Heart left ventricle (tissue), 16 donors: ENCODE measurements around the gene KCNQ1. TPM values are rescaled to one million over a fixed set of nuclear protein-coding genes. Genes with fewer than 3 reads are reported as not detected.

Experiments used
- ATAC-seq, 4 donors: fragments of 200-7000 bp; cut with Tn5 transposase; one replicate each; pipeline ENCODE4 v1.9.1; 2020 to 2022; ENCODE audit warnings: moderate library complexity in 4 of 4, mild to moderate bottlenecking in 3 of 4, moderate number of reproducible peaks in 1 of 4
- DNase-seq, 5 donors: peaks; one replicate each; pipeline ENCODE4 v3.0.0-alpha.2; 2020
- H3K27ac ChIP-seq, 12 donors: fragments of 200-600 bp; sonication (generic) in 4 of 12; one replicate each; pipeline versions ENCODE4 v1.5.0 to v1.8.0; 2016 to 2022; ENCODE audit warnings: mild to moderate bottlenecking in 2 of 12
- H3K27me3 ChIP-seq, 9 donors: fragments of 200-600 bp; sonication (generic) in 2 of 9; one replicate each; pipeline versions ENCODE4 v1.5.1 to v1.8.0; 2016 to 2022; ENCODE audit warnings: mild to moderate bottlenecking in 3 of 9
- H3K36me3 ChIP-seq, 9 donors: fragments of 200-600 bp; sonication (generic) in 2 of 9; one replicate each; pipeline versions ENCODE4 v1.5.0 to v1.8.0; 2018 to 2022; ENCODE audit warnings: mild to moderate bottlenecking in 2 of 9
- H3K4me1 ChIP-seq, 12 donors: fragments of 200-600 bp; sonication (generic) in 4 of 12; one replicate each; pipeline versions ENCODE4 v1.5.0 to v1.8.0; 2016 to 2022; ENCODE audit warnings: mild to moderate bottlenecking in 3 of 12
- H3K4me3 ChIP-seq, 12 donors: fragments of 200-600 bp; sonication (generic) in 4 of 12; one replicate each; pipeline versions ENCODE4 v1.5.0 to v1.8.0; 2017 to 2022; ENCODE audit warnings: mild to moderate bottlenecking in 9 of 12, moderate library complexity in 4 of 12
- H3K9me3 ChIP-seq, 12 donors: fragments of 200-600 bp; sonication (generic) in 4 of 12; one replicate each; pipeline versions ENCODE4 v1.5.0 to v1.8.0; 2016 to 2022; ENCODE audit warnings: mild to moderate bottlenecking in 1 of 12
- POLR2A ChIP-seq, 2 donors: fragments of 450-650 bp; IDR thresholded peaks; one replicate each; pipeline ENCODE4 v1.6.1; 2017; ENCODE audit warnings: antibody characterized with exemption in 2 of 2, mild to moderate bottlenecking in 2 of 2, moderate library complexity in 2 of 2
- WGBS, 4 donors: extraction: QIAGEN DNeasy Blood & Tissue Kit in 2 of 4; methylation state at CpG; one replicate each; pipeline versions ENCODE4 v1.1.5 to v1.1.7; 2013 to 2018; 5-methylcytosine and 5-hydroxymethylcytosine counted together
- intact Hi-C, 10 donors: fragments of 100-400 bp; cut with DNase I; formaldehyde crosslinking; loops; one replicate each; pipeline versions ENCODE4 v1.11.1 to v1.14.2; 2022
- polyA plus RNA-seq, 2 donors: library from polyadenylated mRNA; stranded (reverse); fragments of 200-250 nt; gene quantifications; one replicate each; pipeline ENCODE4 v1.2.3, GENCODE V29; 2013
- total RNA-seq, 9 donors: library from RNA; depleted of rRNA in 2 of 9; stranded (reverse); fragments of >200 nt in 2 of 9; fragmentation: NEBNext Ultra II Directional in 3 of 9; extraction: Animal tissue kit (Norgen Biotek cat#: 25700) in 3 of 9; gene quantifications; one replicate each; pipeline versions ENCODE4 v1.1.0 to v1.2.4, GENCODE V29; 2016 to 2023
- TF ChIP-seq, protein P1 (sequence below), 12 donors: fragments of 200-600 bp; sonication (generic) in 4 of 12; IDR thresholded peaks; one replicate each; pipeline versions ENCODE4 v1.5.0 to v1.8.0; 2018 to 2022; ENCODE audit warnings: antibody characterized with exemption in 12 of 12, mild to moderate bottlenecking in 5 of 12
- donor health status: ischemic (EF 13 %, LVEDD 7.1; RV severe dilation, severe dysfunction).
- donor health status: healthy with polysubstance abuse.
- donor health status: DM: no; HTN: yes; CAD: no.
- donor health status: DM: no; HTN: no; CAD: no.
- donor health status: ischemic (EF 25% LVEDD 6.9; RV normal size, moderate dysfunction).
- donor health status: ischemic (EF 25% LVEDD 5.7; RV mildly dilated, moderate dysfunction).
- donor health status: healthy.
- donor health status: DM: yes; HTN: yes; CAD: no.
- donor health status: ischemic (EF 35%, LVEDD 5.7; RV mildly dilated, moderate dysfunction).
- donor health status: nonischemic (EF 11% LVEDD 7.7; RV severe dilation, severe dysfunction).
- donor health status: DM: yes; HTN: yes; CAD: no.
- donor health status: PGD.
- donor health status: ischemic (EF 29% LVEDD 5.4; RV normal size, mild dysfunction).
- donor health status: nonischemic (EF 23%, LVEDD 6.1; RV moderate dilation, normal function).

KCNQ1 gene
- total and polyA plus RNA-seq, 11 donors, result 18.6 to 42.4 (median 31.4) TPM

DNA sequence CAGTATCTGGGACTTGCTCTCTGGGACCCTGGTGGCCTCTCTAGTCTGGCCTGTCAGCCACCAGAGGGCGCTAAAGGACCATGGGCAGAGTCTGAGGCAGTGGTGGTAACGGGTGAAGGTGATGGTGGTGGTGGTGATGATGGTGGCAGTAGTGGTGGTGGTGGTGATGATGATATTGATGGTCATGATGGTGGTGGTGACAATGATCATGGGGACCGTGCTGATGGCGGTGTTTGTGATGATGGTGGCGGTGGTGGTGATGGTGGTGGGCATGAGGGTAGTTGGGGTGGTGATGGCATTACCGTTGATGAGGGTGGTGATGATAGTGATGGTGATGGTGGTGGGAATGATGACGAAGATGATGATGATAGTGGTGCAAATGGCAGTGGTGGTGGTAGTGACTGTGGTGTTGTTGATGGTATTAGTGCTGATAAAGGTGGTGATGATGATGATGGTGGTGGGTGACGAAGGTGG, 16.4 kb upstream of the KCNQ1 start:
- intact Hi-C loops, result loop anchor here (1.0 to 5.0 kb wide), 8 partner anchors 101 to 464 kb away; no protein-coding TSS in a partner anchor
- TF ChIP-seq POLR2A (IDR thresholded peaks at IDR 0.05), result no peak
- TF ChIP-seq, protein P1, sequence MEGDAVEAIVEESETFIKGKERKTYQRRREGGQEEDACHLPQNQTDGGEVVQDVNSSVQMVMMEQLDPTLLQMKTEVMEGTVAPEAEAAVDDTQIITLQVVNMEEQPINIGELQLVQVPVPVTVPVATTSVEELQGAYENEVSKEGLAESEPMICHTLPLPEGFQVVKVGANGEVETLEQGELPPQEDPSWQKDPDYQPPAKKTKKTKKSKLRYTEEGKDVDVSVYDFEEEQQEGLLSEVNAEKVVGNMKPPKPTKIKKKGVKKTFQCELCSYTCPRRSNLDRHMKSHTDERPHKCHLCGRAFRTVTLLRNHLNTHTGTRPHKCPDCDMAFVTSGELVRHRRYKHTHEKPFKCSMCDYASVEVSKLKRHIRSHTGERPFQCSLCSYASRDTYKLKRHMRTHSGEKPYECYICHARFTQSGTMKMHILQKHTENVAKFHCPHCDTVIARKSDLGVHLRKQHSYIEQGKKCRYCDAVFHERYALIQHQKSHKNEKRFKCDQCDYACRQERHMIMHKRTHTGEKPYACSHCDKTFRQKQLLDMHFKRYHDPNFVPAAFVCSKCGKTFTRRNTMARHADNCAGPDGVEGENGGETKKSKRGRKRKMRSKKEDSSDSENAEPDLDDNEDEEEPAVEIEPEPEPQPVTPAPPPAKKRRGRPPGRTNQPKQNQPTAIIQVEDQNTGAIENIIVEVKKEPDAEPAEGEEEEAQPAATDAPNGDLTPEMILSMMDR (IDR thresholded peaks at IDR 0.05), result peak; percentile 71 to 87 (median 84)
- Histone ChIP-seq H3K36me3 (no peaks in the 10 kb centered on the region), H3K4me1 (no peaks in the 10 kb centered on the region), H3K4me3 (no peak overlapping the region), H3K27ac (no peak overlapping the region), H3K27me3 (no peaks in the 10 kb centered on the region), H3K9me3 (no peaks in the 10 kb centered on the region)
- DNase-seq (peak; percentile 67 to 89 (median 78)), ATAC-seq (peak; percentile 73 to 91 (median 78))
- WGBS, 4 donors, result 48 to 60% (median 55%) methylated on average over 8 of the region's 8 CpGs

DNA sequence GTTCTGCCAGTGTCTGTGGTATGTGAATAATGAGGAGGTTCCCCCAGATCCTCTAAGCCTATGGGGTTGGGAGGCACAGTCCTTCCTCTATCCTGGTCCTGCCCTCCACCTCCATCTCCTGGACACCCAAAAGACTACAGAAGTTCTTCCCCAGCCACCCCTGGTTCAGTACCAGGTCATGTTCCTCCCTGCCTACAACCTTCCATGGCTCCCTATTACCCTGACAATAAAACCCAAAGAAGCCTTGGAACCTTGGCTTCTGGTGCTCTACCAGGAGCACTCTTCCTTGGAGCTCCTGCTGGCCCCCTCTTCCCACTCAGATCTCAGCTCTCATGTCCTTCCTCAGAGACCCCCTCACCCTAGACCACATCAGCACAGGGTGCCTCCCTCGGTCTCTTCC, 13.4 kb upstream of the KCNQ1 start:
- H3K4me1 ChIP-seq, result no peaks in the 10 kb centered on the region
- TF ChIP-seq, protein P1 (IDR thresholded peaks at IDR 0.05), result no peak
- TF ChIP-seq POLR2A (IDR thresholded peaks at IDR 0.05), result no peak
- intact Hi-C loops, result loop anchor here in 1 of 10 donors (2.0 kb wide), 1 partner anchor 457 kb away; no protein-coding TSS in a partner anchor
- 81 to 92% (median 88%) methylated on average over 1 of the region's 1 CpG for WGBS, 4 donors
- H3K36me3 ChIP-seq, result no peaks in the 10 kb centered on the region
- no peak for DNase-seq
- H3K27me3 ChIP-seq, result no peaks in the 10 kb centered on the region
- no peak for ATAC-seq
- H3K9me3 ChIP-seq, result no peaks in the 10 kb centered on the region
- no peak overlapping the region for H3K4me3 ChIP-seq
- no peak overlapping the region for H3K27ac ChIP-seq

DNA sequence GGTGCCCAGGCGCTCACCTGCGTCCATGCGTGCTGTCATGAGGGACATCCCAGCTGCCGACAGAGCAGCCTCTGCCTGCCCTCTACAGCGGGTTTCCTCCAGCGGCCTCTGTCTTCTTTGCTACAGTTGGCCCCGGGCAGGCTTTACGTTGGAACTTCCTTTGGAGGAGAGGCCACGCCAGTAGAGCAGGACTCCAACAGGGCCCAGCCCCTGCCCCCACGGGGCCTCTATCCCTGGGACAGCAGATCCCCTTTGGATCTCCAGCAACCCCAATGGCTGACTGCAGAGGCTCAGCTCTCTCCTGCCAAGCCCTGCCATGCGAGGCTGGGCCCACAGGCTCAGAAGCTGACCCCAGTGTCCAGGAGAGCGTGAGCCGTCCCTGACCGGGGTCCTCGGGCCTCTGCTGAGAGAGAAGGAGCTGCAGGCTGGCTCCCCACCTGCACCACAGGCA, 12.6 kb upstream of the KCNQ1 start:
- no peak for ATAC-seq
- no peak overlapping the region for H3K27ac ChIP-seq
- peak in 2 of 5 donors; percentile 11 to 43 for DNase-seq
- no peaks in the 10 kb centered on the region for H3K9me3 ChIP-seq
- no peaks in the 10 kb centered on the region for H3K27me3 ChIP-seq
- WGBS, 4 donors, result 72 to 91% (median 82%) methylated on average over 7 to 15 of the region's 15 CpGs
- H3K36me3 ChIP-seq, result no peaks in the 10 kb centered on the region
- H3K4me3 ChIP-seq, result no peak overlapping the region
- intact Hi-C loops, result loop anchor here in 1 of 10 donors (2.0 kb wide), 1 partner anchor 463 kb away; no protein-coding TSS in a partner anchor
- H3K4me1 ChIP-seq, result no peaks in the 10 kb centered on the region
- no peak for TF ChIP-seq POLR2A (IDR thresholded peaks at IDR 0.05)
- TF ChIP-seq, protein P1 (IDR thresholded peaks at IDR 0.05), result no peak

DNA sequence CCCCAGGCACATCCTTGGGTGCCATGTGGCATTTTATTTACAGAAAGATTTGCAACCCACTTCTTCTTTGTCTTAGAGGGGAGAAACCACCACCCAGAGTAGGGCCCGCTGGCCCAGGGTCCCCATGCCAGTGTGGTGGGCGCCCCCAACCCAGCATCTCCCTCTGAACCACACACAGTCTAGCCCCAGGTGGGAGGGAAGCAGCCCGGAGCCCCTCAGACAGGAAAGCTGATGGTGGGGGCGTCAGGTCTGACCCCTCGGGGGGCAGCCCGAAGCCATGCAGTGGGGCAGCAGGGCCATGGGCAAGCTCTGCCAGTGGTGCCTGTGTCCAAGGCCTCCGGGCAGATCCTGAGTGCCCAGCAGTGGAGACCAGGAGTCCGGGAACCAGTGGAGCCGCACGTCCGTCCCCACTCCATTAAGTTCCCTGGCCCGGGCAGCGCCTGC, 12.2 kb upstream of the KCNQ1 start:
- Histone ChIP-seq H3K4me1 (no peaks in the 10 kb centered on the region), H3K27me3 (no peaks in the 10 kb centered on the region), H3K27ac (no peak overlapping the region), H3K4me3 (no peak overlapping the region), H3K36me3 (no peaks in the 10 kb centered on the region), H3K9me3 (no peaks in the 10 kb centered on the region)
- intact Hi-C loops, result loop anchor here in 1 of 10 donors (2.0 kb wide), 1 partner anchor 462 kb away; no protein-coding TSS in a partner anchor
- WGBS, 4 donors, result 86 to 95% (median 90%) methylated on average over 8 to 13 of the region's 13 CpGs
- peak in 2 of 5 donors; percentile 12 to 40 for DNase-seq
- TF ChIP-seq, protein P1 (IDR thresholded peaks at IDR 0.05), result no peak
- TF ChIP-seq POLR2A (IDR thresholded peaks at IDR 0.05), result no peak
- no peak for ATAC-seq
